Coronary artery (tissue), 2 donors: ENCODE data around the gene NALCN.

Experiments used
- DNase-seq: peaks from one replicate; pipeline ENCODE4 v3.0.0-alpha.2; 2017; ENCODE audit warnings: low spot score
- H3K27ac ChIP-seq, 2 donors: fragments of 200-600 bp; sonication (generic); one replicate each; pipeline ENCODE4 v1.5.1; 2016 to 2019
- H3K4me3 ChIP-seq: fragments of 200-600 bp; sonication (generic); 2 replicates; pipeline ENCODE4 v1.5.1; 2016; ENCODE audit warnings: mild to moderate bottlenecking, moderate library complexity
- TF ChIP-seq, protein P1 (sequence below): fragments of 200-600 bp; sonication (generic); IDR thresholded peaks from one replicate; pipeline ENCODE4 v1.5.1; 2019; ENCODE audit warnings: antibody characterized with exemption

The NALCN gene

DNA sequence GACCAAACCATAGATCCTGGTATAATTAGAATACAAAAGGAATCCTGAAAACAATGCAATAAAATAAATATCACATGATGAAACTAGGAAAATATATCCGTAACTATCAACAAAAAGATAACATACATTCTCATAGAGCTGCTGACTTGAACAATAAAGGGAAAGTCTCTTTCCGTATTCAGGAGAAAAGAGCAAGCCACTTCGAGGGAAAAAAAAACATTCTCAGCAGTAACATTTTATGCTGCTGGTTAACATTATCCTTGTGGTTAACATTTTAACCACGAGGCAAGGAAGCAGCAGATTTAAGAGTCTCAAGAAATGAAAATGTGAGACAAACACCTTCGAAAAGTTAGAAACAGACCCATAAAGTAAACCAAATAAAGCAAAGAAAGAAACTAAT is 25.8 kb downstream of the NALCN start:
- H3K4me3 ChIP-seq: no peak overlapping the region
- no peak overlapping the region for H3K27ac ChIP-seq
- no peak for DNase-seq
- TF ChIP-seq, protein P1, sequence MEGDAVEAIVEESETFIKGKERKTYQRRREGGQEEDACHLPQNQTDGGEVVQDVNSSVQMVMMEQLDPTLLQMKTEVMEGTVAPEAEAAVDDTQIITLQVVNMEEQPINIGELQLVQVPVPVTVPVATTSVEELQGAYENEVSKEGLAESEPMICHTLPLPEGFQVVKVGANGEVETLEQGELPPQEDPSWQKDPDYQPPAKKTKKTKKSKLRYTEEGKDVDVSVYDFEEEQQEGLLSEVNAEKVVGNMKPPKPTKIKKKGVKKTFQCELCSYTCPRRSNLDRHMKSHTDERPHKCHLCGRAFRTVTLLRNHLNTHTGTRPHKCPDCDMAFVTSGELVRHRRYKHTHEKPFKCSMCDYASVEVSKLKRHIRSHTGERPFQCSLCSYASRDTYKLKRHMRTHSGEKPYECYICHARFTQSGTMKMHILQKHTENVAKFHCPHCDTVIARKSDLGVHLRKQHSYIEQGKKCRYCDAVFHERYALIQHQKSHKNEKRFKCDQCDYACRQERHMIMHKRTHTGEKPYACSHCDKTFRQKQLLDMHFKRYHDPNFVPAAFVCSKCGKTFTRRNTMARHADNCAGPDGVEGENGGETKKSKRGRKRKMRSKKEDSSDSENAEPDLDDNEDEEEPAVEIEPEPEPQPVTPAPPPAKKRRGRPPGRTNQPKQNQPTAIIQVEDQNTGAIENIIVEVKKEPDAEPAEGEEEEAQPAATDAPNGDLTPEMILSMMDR: no peak

DNA sequence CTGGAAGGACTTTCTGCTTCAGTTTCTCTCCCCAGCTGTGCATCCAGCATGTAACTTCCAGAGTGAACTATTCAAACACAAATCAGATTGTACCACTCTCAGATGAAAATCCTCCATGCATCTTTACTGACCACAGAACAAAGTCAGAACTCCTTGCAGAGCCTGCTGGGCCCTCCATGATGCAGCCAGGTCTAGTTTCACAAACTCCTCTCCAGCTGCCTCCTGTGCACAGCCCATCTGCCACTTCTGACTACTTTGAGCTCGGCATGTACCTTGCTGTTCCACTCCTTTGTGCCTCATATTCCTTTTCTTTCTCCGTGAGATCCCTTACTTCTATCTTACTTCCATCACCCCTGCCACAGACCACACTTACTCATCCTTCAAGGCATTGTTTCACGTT is 31.4 kb downstream of the NALCN start:
- TF ChIP-seq, protein P1: no peak
- Histone ChIP-seq H3K4me3 (no peak overlapping the region), H3K27ac (no peak overlapping the region)
- DNase-seq: no peak

- TF ChIP-seq, protein P1: no peak
- no peak for DNase-seq
- H3K27ac ChIP-seq: no peak overlapping the region
- H3K4me3 ChIP-seq: no peak overlapping the region
Observed at GRCh38 chr13:101383595-101383994, 32.7 kb downstream of the NALCN start.

- TF ChIP-seq, protein P1: no peak
- DNase-seq: no peak
Observed at GRCh38 chr13:101382701-101383100, 33.6 kb downstream of the NALCN start.

DNA sequence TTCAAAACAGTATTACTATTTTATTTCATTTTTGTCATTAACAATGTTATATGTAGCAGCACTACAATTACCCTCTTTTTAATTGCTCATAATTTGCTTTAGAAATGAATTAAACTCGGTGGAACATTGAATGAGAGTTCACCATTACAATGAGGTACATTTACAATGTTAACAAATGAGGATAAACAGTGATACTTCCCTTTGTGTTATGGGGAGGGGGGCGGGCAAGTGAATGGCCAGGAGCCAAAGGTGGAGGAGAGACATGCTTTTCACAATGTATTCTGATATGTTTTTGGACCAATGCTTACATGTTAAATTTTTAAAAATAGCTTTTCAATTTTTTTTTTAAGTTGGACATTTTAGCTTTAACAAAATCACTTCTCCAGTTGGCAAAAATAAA is 34.2 kb downstream of the NALCN start:
- no peak overlapping the region for H3K4me3 ChIP-seq
- TF ChIP-seq, protein P1: no peak
- peak overlapping the region in 1 of 2 donors; percentile 31 for H3K27ac ChIP-seq
- no peak for DNase-seq

More at GRCh38 chr13:101382701-101383100, 33.6 kb downstream of the NALCN start:
- Histone ChIP-seq H3K27ac (no peak overlapping the region), H3K4me3 (no peak overlapping the region)

- H3K27ac ChIP-seq: no peak overlapping the region
- no peak overlapping the region for H3K4me3 ChIP-seq
- no peak for DNase-seq
- TF ChIP-seq, protein P1: no peak
Observed at GRCh38 chr13:101360525-101360924, 55.8 kb downstream of the NALCN start.

- no peak overlapping the region for H3K27ac ChIP-seq
- DNase-seq: no peak
- TF ChIP-seq, protein P1: no peak
- H3K4me3 ChIP-seq: no peak overlapping the region
Observed at GRCh38 chr13:101354895-101355294, 61.4 kb downstream of the NALCN start.
